ENCODE data around the gene GJC1. TPM values are rescaled to one million over a fixed set of nuclear protein-coding genes. Genes with fewer than 3 reads are reported as not detected.

Gene GJC1
- total RNA-seq, 4 donors from 2014 or later: 3.1 to 18.6 (median 9.0) TPM

- Histone ChIP-seq H3K27ac (no peak overlapping the region), H3K36me3 (peaks cover 0 to 21% (median 0%) of the 10 kb centered on the region in 3 donors), H3K4me3 (no peak overlapping the region), H3K4me1 (no peaks in the 10 kb centered on the region), H3K27me3 (peaks cover 0 to 3% of the 10 kb centered on the region in 2 donors), H3K9me3 (no peaks in the 10 kb centered on the region)
- TF ChIP-seq EP300 (IDR thresholded peaks at IDR 0.05) (no peak), CTCF (IDR thresholded peaks at IDR 0.05) (no peak), POLR2A (IDR thresholded peaks at IDR 0.05) (no peak)
- WGBS, 2 donors: 69 to 74% methylated on average over 8 of the region's 8 CpGs
- no peak for DNase-seq (ENCODE audit: low spot score in 2 of 2)
Measured at GRCh38 chr17:44846206-44846605, 16.1 kb upstream of the GJC1 start.

GRCh38 chr17:44844390-44844830, 14.3 kb upstream of the GJC1 start:
- H3K4me1 ChIP-seq: no peaks in the 10 kb centered on the region
- peaks cover 0 to 5% (median 0%) of the 10 kb centered on the region in 3 donors for H3K36me3 ChIP-seq
- DNase-seq (ENCODE audit: low spot score in 2 of 2): no peak
- no peak for TF ChIP-seq CTCF (IDR thresholded peaks at IDR 0.05)
- no peak overlapping the region for H3K27ac ChIP-seq
- H3K27me3 ChIP-seq: peaks cover 0 to 3% of the 10 kb centered on the region in 2 donors
- 33 to 45% methylated on average over 1 of the region's 1 CpG for WGBS, 2 donors
- no peaks in the 10 kb centered on the region for H3K9me3 ChIP-seq
- no peak overlapping the region for H3K4me3 ChIP-seq

- Histone ChIP-seq H3K27me3 (peaks cover 0 to 13% of the 10 kb centered on the region in 2 donors), H3K27ac (no peak overlapping the region), H3K4me1 (no peaks in the 10 kb centered on the region), H3K4me3 (no peak overlapping the region), H3K9me3 (no peaks in the 10 kb centered on the region), H3K36me3 (no peaks in the 10 kb centered on the region)
- DNase-seq (ENCODE audit: low spot score in 2 of 2): no peak
- WGBS, 2 donors: 36 to 50% methylated on average over 5 of the region's 5 CpGs
- TF ChIP-seq CTCF (IDR thresholded peaks at IDR 0.05) (no peak), POLR2A (IDR thresholded peaks at IDR 0.05) (no peak), EP300 (IDR thresholded peaks at IDR 0.05) (no peak)
Measured at GRCh38 chr17:44842748-44843147, 12.7 kb upstream of the GJC1 start.

- no peaks in the 10 kb centered on the region for H3K4me1 ChIP-seq
- H3K4me3 ChIP-seq: no peak overlapping the region
- TF ChIP-seq CTCF (IDR thresholded peaks at IDR 0.05): no peak
- no peak for TF ChIP-seq EP300 (IDR thresholded peaks at IDR 0.05)
- TF ChIP-seq POLR2A (IDR thresholded peaks at IDR 0.05): no peak
- WGBS, 2 donors: 80% methylated on average over 3 of the region's 3 CpGs
- peaks cover 0 to 13% of the 10 kb centered on the region in 2 donors for H3K27me3 ChIP-seq
- DNase-seq (ENCODE audit: low spot score in 2 of 2): no peak
- no peaks in the 10 kb centered on the region for H3K36me3 ChIP-seq
- no peaks in the 10 kb centered on the region for H3K9me3 ChIP-seq
- no peak overlapping the region for H3K27ac ChIP-seq
Measured at GRCh38 chr17:44840936-44841335, 10.8 kb upstream of the GJC1 start.

GRCh38 chr17:44840274-44840673, 10.2 kb upstream of the GJC1 start:
- Histone ChIP-seq H3K36me3 (no peaks in the 10 kb centered on the region), H3K27me3 (peaks cover 0 to 13% of the 10 kb centered on the region in 2 donors), H3K4me3 (no peak overlapping the region), H3K4me1 (no peaks in the 10 kb centered on the region), H3K9me3 (no peaks in the 10 kb centered on the region), H3K27ac (no peak overlapping the region)
- no peak for DNase-seq (ENCODE audit: low spot score in 2 of 2)
- 76 to 78% methylated on average over 4 of the region's 4 CpGs for WGBS, 2 donors
- TF ChIP-seq CTCF (IDR thresholded peaks at IDR 0.05): no peak

Measured in tibial nerve (tissue), 4 donors.